Fibroblast of the aortic adventitia (primary cell): ENCODE data around the gene PPM1D. TPM values are rescaled to one million over a fixed set of nuclear protein-coding genes. Genes with fewer than 3 reads are reported as not detected.

ENCODE experiments used
- DNase-seq: peaks from one replicate; pipeline ENCODE4 v3.0.0-alpha.2; 2010; ENCODE audit warnings: low read depth
- H3K4me3 ChIP-seq: 2 replicates; pipeline ENCODE4 v1.5.1; 2011; ENCODE audit warnings: low read depth, mild to moderate bottlenecking, control low read depth, low read length, moderate library complexity
- total RNA-seq: library from RNA; depleted of rRNA; stranded (reverse); fragments of >200 nt; gene quantifications from 2 replicates; pipeline ENCODE4 v1.2.3, GENCODE V29; 2012; ENCODE audit warnings: low replicate concordance
- TF ChIP-seq, protein P1 (sequence below): IDR thresholded peaks from 2 replicates; pipeline ENCODE4 v1.5.1; 2011; ENCODE audit warnings: mild to moderate bottlenecking, low read length, control low read depth, inconsistent platforms; ENCODE audit not compliant: insufficient read depth

The PPM1D gene
- total RNA-seq, 1 donor = 8.7 TPM

- H3K4me3 ChIP-seq = no peak overlapping the region
- TF ChIP-seq, protein P1, sequence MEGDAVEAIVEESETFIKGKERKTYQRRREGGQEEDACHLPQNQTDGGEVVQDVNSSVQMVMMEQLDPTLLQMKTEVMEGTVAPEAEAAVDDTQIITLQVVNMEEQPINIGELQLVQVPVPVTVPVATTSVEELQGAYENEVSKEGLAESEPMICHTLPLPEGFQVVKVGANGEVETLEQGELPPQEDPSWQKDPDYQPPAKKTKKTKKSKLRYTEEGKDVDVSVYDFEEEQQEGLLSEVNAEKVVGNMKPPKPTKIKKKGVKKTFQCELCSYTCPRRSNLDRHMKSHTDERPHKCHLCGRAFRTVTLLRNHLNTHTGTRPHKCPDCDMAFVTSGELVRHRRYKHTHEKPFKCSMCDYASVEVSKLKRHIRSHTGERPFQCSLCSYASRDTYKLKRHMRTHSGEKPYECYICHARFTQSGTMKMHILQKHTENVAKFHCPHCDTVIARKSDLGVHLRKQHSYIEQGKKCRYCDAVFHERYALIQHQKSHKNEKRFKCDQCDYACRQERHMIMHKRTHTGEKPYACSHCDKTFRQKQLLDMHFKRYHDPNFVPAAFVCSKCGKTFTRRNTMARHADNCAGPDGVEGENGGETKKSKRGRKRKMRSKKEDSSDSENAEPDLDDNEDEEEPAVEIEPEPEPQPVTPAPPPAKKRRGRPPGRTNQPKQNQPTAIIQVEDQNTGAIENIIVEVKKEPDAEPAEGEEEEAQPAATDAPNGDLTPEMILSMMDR = no peak
- no peak for DNase-seq
Measured at GRCh38 chr17:60680754-60681153, 80.8 kb downstream of the PPM1D start.

- TF ChIP-seq, protein P1 = no peak
- no peak for DNase-seq
- H3K4me3 ChIP-seq = no peak overlapping the region
Measured at GRCh38 chr17:60685437-60685836, 85.4 kb downstream of the PPM1D start.

DNA sequence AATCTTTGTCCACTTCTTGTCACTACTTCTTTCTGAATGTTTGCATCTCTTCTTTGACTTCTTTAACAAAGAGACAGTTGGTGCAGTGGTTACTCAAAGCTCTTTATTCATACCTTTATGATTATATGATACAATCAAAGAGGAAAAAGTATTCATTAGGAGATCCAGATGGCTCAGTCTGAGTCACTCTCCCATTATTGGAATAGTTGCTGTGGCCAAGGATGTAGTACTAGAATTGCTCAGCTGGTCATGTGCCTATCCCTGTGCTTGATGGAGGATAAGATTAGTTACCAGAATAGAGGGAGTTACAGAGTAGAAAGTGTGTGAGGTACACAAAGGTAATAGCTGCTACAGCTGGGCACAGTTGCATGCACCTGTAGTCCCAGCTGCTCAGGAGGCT, 96.0 kb downstream of the PPM1D start:
- TF ChIP-seq, protein P1 = no peak
- DNase-seq = peak; percentile 17
- no peak overlapping the region for H3K4me3 ChIP-seq

GRCh38 chr17:60699090-60699489, 99.1 kb downstream of the PPM1D start:
- no peak overlapping the region for H3K4me3 ChIP-seq
- TF ChIP-seq, protein P1 = no peak
- DNase-seq = no peak

GRCh38 chr17:60704170-60704569, 104.2 kb downstream of the PPM1D start:
- H3K4me3 ChIP-seq = no peak overlapping the region
- no peak for DNase-seq
- TF ChIP-seq, protein P1 = no peak

DNA sequence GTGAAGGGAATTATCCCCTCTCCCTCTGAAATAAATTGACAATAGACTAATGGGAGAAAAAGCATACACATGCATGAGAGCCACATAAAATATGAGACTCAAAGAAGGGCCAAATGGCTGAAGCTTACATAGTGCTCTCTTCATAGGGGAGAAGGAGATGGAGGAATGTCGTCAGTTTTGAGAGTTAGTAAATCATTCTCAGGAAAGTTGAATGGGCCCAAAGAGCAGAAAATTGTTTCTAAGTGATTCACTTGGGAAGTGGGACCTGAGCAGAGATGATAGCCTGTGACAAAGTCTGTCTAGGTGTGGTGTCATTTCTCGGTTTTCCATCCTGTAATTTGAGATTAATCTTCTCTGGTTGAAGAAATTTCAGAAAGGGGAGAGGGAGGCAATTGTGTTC, 112.7 kb downstream of the PPM1D start:
- no peak overlapping the region for H3K4me3 ChIP-seq
- no peak for DNase-seq
- TF ChIP-seq, protein P1 = no peak

- no peak overlapping the region for H3K4me3 ChIP-seq
- DNase-seq = no peak
- TF ChIP-seq, protein P1 = no peak
Measured at GRCh38 chr17:60713608-60714007, 113.6 kb downstream of the PPM1D start.
